CD8-positive, alpha-beta memory T cell (primary cell): ENCODE data around the gene RALGAPA2. TPM values are rescaled to one million over a fixed set of nuclear protein-coding genes. Genes with fewer than 3 reads are reported as not detected.
A peak's percentile ranks its signal among the peaks of the same experiment; 100 is the strongest.

ENCODE experiments used
- CTCF ChIA-PET: fragments of 350-600 bp; sonication (Branson Sonifier 250); formaldehyde crosslinking; loops from one replicate; lab custom pipeline; 2021; ENCODE audit warnings: antibody characterized with exemption; lab: Charles Lee
- POLR2A ChIA-PET: fragments of 350-600 bp; sonication (Branson Sonifier 250); formaldehyde crosslinking; loops from one replicate; lab custom pipeline; 2021; ENCODE audit warnings: antibody characterized with exemption; lab: Charles Lee
- DNase-seq, 5 donors: peaks; one replicate each; pipeline versions ENCODE4 v3.0.0 to v3.0.0-alpha.2; 2020 to 2022; ENCODE audit warnings: mixed read lengths in 1 of 5
- H3K27ac ChIP-seq: one replicate; pipeline ENCODE4 v1.7.0; 2013; ENCODE audit warnings: low read depth, mild to moderate bottlenecking, low read length, moderate library complexity
- H3K27me3 ChIP-seq: 2 replicates; pipeline ENCODE4 v1.7.0; 2013; ENCODE audit warnings: low read length, mild to moderate bottlenecking; ENCODE audit not compliant: insufficient read depth, poor library complexity, severe bottlenecking
- H3K36me3 ChIP-seq: 2 replicates; pipeline ENCODE4 v1.7.0; 2013; ENCODE audit warnings: mild to moderate bottlenecking, low read length, moderate library complexity; ENCODE audit not compliant: insufficient read depth
- H3K4me1 ChIP-seq: 2 replicates; pipeline ENCODE4 v1.7.0; 2013; ENCODE audit warnings: mild to moderate bottlenecking, low read length, moderate library complexity; ENCODE audit not compliant: insufficient read depth
- H3K4me3 ChIP-seq: 2 replicates; pipeline ENCODE4 v1.7.0; 2013; ENCODE audit warnings: mild to moderate bottlenecking, low read length
- H3K9me3 ChIP-seq: 2 replicates; pipeline ENCODE4 v1.7.0; 2013; ENCODE audit warnings: mild to moderate bottlenecking, low read length
- H3K27ac Mint-ChIP-seq, 8 donors: one replicate each; pipeline ENCODE4 v1.8.0; 2020 to 2021; ENCODE audit warnings: mixed read lengths in 8 of 8, mild to moderate bottlenecking in 6 of 8, inconsistent platforms in 3 of 8, moderate library complexity in 3 of 8
- H3K27me3 Mint-ChIP-seq, 2 donors: one replicate each; pipeline ENCODE4 v1.8.0; 2020 to 2021; ENCODE audit warnings: mixed read lengths in 2 of 2, mild to moderate bottlenecking in 1 of 2, moderate library complexity in 1 of 2
- H3K36me3 Mint-ChIP-seq, 3 donors: one replicate each; pipeline ENCODE4 v1.8.0; 2020 to 2021; ENCODE audit warnings: mixed read lengths in 3 of 3, inconsistent platforms in 1 of 3, mild to moderate bottlenecking in 1 of 3
- H3K4me1 Mint-ChIP-seq, 3 donors: one replicate each; pipeline ENCODE4 v1.8.0; 2020 to 2021; ENCODE audit warnings: mixed read lengths in 3 of 3, inconsistent platforms in 1 of 3, mild to moderate bottlenecking in 1 of 3
- H3K4me3 Mint-ChIP-seq, 7 donors: one replicate each; pipeline ENCODE4 v1.8.0; 2020 to 2021; ENCODE audit warnings: mixed read lengths in 7 of 7, mild to moderate bottlenecking in 6 of 7, moderate library complexity in 4 of 7, inconsistent platforms in 2 of 7
- H3K9me3 Mint-ChIP-seq, 5 donors: one replicate each; pipeline ENCODE4 v1.8.0; 2020 to 2022; ENCODE audit warnings: mixed read lengths in 5 of 5, mild to moderate bottlenecking in 3 of 5, moderate library complexity in 2 of 5, inconsistent platforms in 1 of 5
- polyA plus RNA-seq: library from polyadenylated mRNA; unstranded; fragments of 300-500 nt; fragmentation: Illumina TruSeq; gene quantifications from one replicate; pipeline ENCODE4 v1.2.3, GENCODE V29; 2021
- total RNA-seq, 2 experiments: library from RNA; stranded (reverse); gene quantifications; one replicate each; pipeline ENCODE4 v1.2.3, GENCODE V29; 2021

RALGAPA2 gene
- total and polyA plus RNA-seq, 3 experiments from 2014 or later: 7.4 to 14.5 (median 13.4) TPM

DNA sequence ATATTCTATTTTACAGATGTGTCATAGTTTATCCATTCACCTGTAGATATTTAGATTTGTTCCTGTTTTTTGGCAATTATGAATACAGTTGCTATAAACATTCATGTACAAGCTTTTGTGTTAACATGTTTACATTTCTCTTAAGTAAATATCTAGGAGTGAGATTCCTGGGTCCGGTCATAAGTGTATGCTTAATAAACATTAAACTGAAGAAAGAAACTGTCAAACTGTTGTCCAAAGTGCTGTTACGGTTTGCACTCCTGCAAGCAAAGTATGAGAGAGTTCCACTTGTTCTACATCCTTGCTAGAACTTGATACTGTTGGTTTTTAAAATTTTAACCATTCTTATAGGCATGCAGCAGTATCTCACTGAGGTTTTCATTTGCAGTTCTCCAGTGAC lies 138.6 kb downstream of the RALGAPA2 start:
- POLR2A ChIA-PET: no interaction called here
- CTCF ChIA-PET: no interaction called here
- H3K4me1 Mint-ChIP-seq: no peaks in the 10 kb centered on the region
- Histone ChIP-seq H3K36me3 (peaks cover 14% of the 10 kb centered on the region), H3K27me3 (no peaks in the 10 kb centered on the region), H3K9me3 (no peaks in the 10 kb centered on the region), H3K4me3 (no peak overlapping the region), H3K27ac (no peak overlapping the region), H3K4me1 (no peaks in the 10 kb centered on the region)
- H3K9me3 Mint-ChIP-seq: no peaks in the 10 kb centered on the region
- no peak overlapping the region for H3K4me3 Mint-ChIP-seq
- DNase-seq: no peak
- H3K36me3 Mint-ChIP-seq: peaks cover 9 to 65% (median 29%) of the 10 kb centered on the region in 3 donors
- no peaks in the 10 kb centered on the region for H3K27me3 Mint-ChIP-seq
- H3K27ac Mint-ChIP-seq: peak overlapping the region in 1 of 8 donors; percentile 28

DNA sequence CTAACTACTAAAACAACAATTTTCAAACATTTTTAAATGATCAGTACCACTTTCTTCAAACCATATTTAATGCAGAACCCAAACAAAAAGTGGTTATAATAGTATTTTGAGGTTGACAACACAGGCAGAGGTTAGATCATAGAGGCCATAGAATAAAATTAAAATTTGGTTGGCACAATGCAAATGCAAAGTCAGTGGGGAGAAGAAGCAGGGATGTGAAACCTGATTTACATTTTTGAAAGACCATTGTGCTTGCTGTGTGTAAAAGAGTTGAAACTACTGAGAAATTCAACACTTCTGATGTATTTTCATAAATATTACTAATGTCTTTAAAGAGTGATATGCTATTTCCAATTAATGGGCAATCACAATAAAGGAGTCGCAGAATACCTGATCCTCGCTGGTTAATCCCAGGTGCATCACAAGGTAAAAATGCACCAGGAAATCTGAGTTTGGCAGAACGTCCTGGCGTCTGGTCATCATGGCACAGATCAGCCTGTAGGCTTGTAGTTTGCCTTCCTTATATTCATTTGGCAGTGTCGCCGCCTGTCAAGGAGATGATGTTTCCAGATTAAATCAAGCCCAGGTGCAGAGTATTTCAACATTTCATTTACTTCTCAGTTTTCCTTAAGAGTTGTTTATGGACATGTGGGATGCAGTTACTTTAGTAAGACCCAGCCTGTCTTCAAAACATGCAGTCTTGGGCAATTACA lies 141.2 kb downstream of the RALGAPA2 start:
- no peak overlapping the region for H3K4me3 ChIP-seq
- Mint-ChIP-seq H3K36me3 (peaks cover 14 to 60% (median 19%) of the 10 kb centered on the region in 3 donors), H3K4me1 (no peaks in the 10 kb centered on the region), H3K9me3 (no peaks in the 10 kb centered on the region), H3K27me3 (no peaks in the 10 kb centered on the region), H3K27ac (peak overlapping the region in 1 of 8 donors; percentile 41), H3K4me3 (no peak overlapping the region)
- H3K27me3 ChIP-seq: no peaks in the 10 kb centered on the region
- DNase-seq: no peak
- no peaks in the 10 kb centered on the region for H3K9me3 ChIP-seq
- H3K27ac ChIP-seq: no peak overlapping the region
- peaks cover 6% of the 10 kb centered on the region for H3K36me3 ChIP-seq
- no peaks in the 10 kb centered on the region for H3K4me1 ChIP-seq
- CTCF ChIA-PET: no interaction called here
- POLR2A ChIA-PET: no interaction called here

DNA sequence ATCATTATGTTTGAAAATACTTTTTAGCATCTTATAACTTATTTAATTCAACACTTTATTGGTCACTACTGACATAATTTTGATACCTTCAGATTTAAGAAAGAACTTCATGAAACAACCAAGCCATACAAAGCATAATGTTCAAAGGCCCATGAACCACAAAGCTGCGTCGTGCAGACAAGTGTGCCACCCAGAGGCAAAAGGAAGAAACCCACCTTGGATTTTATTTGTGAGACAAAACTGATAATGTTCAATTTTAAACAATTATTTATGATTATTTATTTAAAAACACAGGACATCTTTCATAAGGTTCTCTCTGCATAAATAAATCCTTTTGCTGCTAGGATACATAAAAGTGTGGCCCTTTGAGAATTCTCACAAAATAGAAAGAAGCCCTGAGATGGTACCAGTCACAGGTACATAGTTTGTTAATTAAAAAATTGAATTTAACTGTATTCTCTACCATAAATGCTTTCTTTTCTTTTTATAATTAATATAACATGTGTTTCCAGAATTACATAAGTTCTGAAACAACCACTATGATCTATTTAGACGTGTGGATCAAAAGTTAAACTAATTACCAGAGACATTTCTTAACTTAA lies 143.7 kb downstream of the RALGAPA2 start:
- Mint-ChIP-seq H3K9me3 (no peaks in the 10 kb centered on the region), H3K4me1 (no peaks in the 10 kb centered on the region), H3K27ac (no peak overlapping the region), H3K36me3 (peaks cover 9 to 58% (median 21%) of the 10 kb centered on the region in 3 donors), H3K27me3 (no peaks in the 10 kb centered on the region), H3K4me3 (no peak overlapping the region)
- peak in 3 of 5 donors; percentile 3 to 6 (median 4) for DNase-seq
- H3K27me3 ChIP-seq: no peaks in the 10 kb centered on the region
- no peak overlapping the region for H3K27ac ChIP-seq
- ChIA-PET CTCF (no interaction called here), POLR2A (no interaction called here)
- no peaks in the 10 kb centered on the region for H3K9me3 ChIP-seq
- no peak overlapping the region for H3K4me3 ChIP-seq
- H3K36me3 ChIP-seq: peaks cover 6% of the 10 kb centered on the region
- H3K4me1 ChIP-seq: no peaks in the 10 kb centered on the region

DNA sequence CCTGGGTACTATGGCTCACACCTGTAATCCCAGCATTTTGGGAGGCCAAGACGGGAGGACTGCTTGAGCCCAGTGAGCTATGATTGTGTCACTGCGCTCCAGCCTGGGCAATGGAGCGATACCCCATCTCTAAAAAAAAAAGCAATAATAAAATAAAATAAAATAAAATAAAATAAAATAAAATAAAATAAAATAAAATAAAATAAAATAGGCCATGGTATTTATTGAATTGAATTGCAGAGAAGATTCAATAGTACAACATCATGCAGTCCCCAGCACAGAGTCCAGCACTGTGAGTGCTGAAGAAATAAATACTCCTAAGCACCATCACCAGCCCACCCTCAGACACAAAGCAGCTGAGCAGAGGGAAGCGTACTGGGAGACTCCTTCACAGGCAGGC lies 144.7 kb downstream of the RALGAPA2 start:
- Histone ChIP-seq H3K27me3 (no peaks in the 10 kb centered on the region), H3K4me1 (no peaks in the 10 kb centered on the region), H3K4me3 (no peak overlapping the region), H3K9me3 (no peaks in the 10 kb centered on the region), H3K36me3 (peaks cover 6% of the 10 kb centered on the region), H3K27ac (no peak overlapping the region)
- H3K9me3 Mint-ChIP-seq: no peaks in the 10 kb centered on the region
- ChIA-PET CTCF (no interaction called here), POLR2A (no interaction called here)
- no peak for DNase-seq
- H3K4me3 Mint-ChIP-seq: no peak overlapping the region
- H3K4me1 Mint-ChIP-seq: no peaks in the 10 kb centered on the region
- no peak overlapping the region for H3K27ac Mint-ChIP-seq
- H3K36me3 Mint-ChIP-seq: peaks cover 5 to 48% (median 22%) of the 10 kb centered on the region in 3 donors
- no peaks in the 10 kb centered on the region for H3K27me3 Mint-ChIP-seq

DNA sequence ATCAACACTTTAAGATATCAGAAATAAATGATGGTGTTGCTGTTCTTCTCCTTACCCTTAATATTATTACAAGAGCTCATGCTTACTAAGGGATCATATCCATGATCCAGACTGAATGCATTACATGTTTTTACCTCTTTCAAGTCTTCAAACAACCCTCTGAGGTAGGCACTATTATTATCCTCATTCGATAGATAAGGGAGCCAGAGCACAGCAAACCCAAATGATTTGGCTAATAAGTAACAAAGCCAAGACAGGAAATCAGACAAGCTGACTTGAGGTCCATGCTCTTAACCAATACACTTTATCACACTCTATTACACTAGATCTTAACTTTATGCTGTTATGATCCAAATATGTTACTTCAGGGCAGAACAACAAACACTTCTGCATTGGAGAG lies 145.9 kb downstream of the RALGAPA2 start:
- H3K36me3 ChIP-seq: peaks cover 2% of the 10 kb centered on the region
- no peak for DNase-seq
- H3K27ac ChIP-seq: no peak overlapping the region
- no peaks in the 10 kb centered on the region for H3K4me1 ChIP-seq
- Mint-ChIP-seq H3K27ac (no peak overlapping the region), H3K4me3 (no peak overlapping the region), H3K36me3 (peaks cover 4 to 44% (median 27%) of the 10 kb centered on the region in 3 donors), H3K9me3 (no peaks in the 10 kb centered on the region), H3K4me1 (no peaks in the 10 kb centered on the region), H3K27me3 (no peaks in the 10 kb centered on the region)
- ChIA-PET CTCF (interaction anchor here (1.3 kb wide), 1 partner anchor 13 kb away, joined by 3 read pairs; no protein-coding TSS in a partner anchor), POLR2A (no interaction called here)
- no peaks in the 10 kb centered on the region for H3K9me3 ChIP-seq
- no peaks in the 10 kb centered on the region for H3K27me3 ChIP-seq
- H3K4me3 ChIP-seq: no peak overlapping the region

DNA sequence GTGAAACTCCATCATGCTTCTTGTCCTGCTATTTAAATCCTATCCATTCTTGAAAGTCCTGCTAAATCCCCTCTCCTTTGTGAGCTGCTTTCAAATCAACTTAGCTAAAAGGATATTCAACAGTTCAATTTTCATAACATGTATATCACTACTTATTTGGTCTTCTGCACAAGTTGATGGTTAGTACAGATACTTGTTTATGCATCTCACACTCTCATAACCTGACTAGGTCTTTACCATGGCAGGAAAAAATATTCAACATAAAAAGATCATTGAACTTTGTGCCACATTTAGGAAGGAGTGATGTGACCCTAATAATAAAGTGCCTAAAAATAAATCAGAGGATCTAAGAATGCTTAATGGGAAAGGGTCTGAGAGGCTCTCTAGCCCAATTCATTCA lies 148.2 kb downstream of the RALGAPA2 start:
- Histone ChIP-seq H3K27ac (no peak overlapping the region), H3K4me1 (no peaks in the 10 kb centered on the region), H3K9me3 (no peaks in the 10 kb centered on the region), H3K27me3 (no peaks in the 10 kb centered on the region), H3K36me3 (no peaks in the 10 kb centered on the region), H3K4me3 (no peak overlapping the region)
- no peak overlapping the region for H3K27ac Mint-ChIP-seq
- CTCF ChIA-PET: interaction anchor here (0.9 kb wide), 1 partner anchor 46 kb away, joined by 3 read pairs; no protein-coding TSS in a partner anchor
- H3K9me3 Mint-ChIP-seq: no peaks in the 10 kb centered on the region
- H3K36me3 Mint-ChIP-seq: peaks cover 7 to 39% (median 25%) of the 10 kb centered on the region in 3 donors
- H3K4me1 Mint-ChIP-seq: no peaks in the 10 kb centered on the region
- no peak for DNase-seq
- H3K27me3 Mint-ChIP-seq: no peaks in the 10 kb centered on the region
- no peak overlapping the region for H3K4me3 Mint-ChIP-seq
- POLR2A ChIA-PET: no interaction called here

DNA sequence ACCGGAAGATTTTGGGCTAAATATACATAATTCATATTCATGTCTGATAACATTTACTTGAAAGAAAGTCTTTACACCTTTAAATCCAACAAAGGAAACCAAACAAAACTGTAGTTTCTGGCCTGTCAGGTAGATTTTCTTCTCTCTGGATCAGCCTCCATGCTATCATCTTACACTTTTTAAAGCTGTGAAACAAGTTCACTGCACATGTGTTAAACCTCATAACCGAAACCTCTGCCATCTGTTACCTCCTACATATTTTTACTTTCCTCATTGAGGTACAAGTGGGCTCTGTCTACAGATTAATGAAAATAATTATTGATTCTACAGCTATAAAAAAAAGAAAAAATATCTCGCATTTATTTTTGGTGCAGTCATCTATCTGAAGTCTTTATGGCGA lies 149.9 kb downstream of the RALGAPA2 start:
- Histone ChIP-seq H3K9me3 (no peaks in the 10 kb centered on the region), H3K27me3 (no peaks in the 10 kb centered on the region), H3K36me3 (no peaks in the 10 kb centered on the region), H3K4me3 (no peak overlapping the region), H3K4me1 (no peaks in the 10 kb centered on the region), H3K27ac (no peak overlapping the region)
- H3K27ac Mint-ChIP-seq: no peak overlapping the region
- H3K4me1 Mint-ChIP-seq: no peaks in the 10 kb centered on the region
- H3K36me3 Mint-ChIP-seq: peaks cover 16 to 48% (median 29%) of the 10 kb centered on the region in 3 donors
- no peak overlapping the region for H3K4me3 Mint-ChIP-seq
- H3K27me3 Mint-ChIP-seq: no peaks in the 10 kb centered on the region
- ChIA-PET POLR2A (no interaction called here), CTCF (no interaction called here)
- no peaks in the 10 kb centered on the region for H3K9me3 Mint-ChIP-seq
- no peak for DNase-seq

DNA sequence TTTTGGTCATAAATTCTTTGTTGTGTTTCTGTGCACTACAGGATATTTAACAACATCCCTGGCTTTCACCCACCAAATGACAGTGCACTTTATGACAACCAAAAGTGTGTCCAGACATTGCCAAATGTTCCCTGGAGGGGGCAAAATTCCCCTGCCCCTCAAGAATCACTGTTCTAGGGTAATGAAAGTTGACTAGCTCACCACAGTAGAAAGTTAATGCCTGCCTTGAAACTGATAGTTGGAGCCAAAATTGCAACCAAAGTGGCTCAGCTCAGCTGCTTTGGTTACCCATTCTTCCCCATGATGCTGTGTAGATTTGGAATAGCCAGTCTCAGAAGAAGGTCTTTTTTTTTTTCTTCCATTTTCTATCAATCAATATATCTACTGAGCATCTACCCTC lies 150.6 kb downstream of the RALGAPA2 start:
- Mint-ChIP-seq H3K27me3 (no peaks in the 10 kb centered on the region), H3K9me3 (no peaks in the 10 kb centered on the region), H3K36me3 (peaks cover 14 to 44% (median 29%) of the 10 kb centered on the region in 3 donors), H3K4me1 (no peaks in the 10 kb centered on the region), H3K4me3 (no peak overlapping the region), H3K27ac (no peak overlapping the region)
- ChIA-PET CTCF (no interaction called here), POLR2A (no interaction called here)
- H3K36me3 ChIP-seq: no peaks in the 10 kb centered on the region
- no peak for DNase-seq
- no peaks in the 10 kb centered on the region for H3K9me3 ChIP-seq
- no peak overlapping the region for H3K4me3 ChIP-seq
- H3K4me1 ChIP-seq: no peaks in the 10 kb centered on the region
- H3K27ac ChIP-seq: no peak overlapping the region
- no peaks in the 10 kb centered on the region for H3K27me3 ChIP-seq
